Natural killer cell (primary cell): ENCODE measurements around the gene TAPBPL. TPM values are rescaled to one million over a fixed set of nuclear protein-coding genes. Genes with fewer than 3 reads are reported as not detected.
A peak's percentile ranks its signal among the peaks of the same experiment; 100 is the strongest.

ENCODE experiments used
- ATAC-seq, 3 donors: fragments of 150-1000 bp in 2 of 3; fragments of 200-7000 bp in 1 of 3; cut with Tn5 transposase; 1 replicate in 1 of 3; 2 replicates in 2 of 3; pipeline ENCODE4 v1.10.0; 2021; ENCODE audit warnings: mild to moderate bottlenecking in 2 of 3, moderate library complexity in 2 of 3
- DNase-seq, 2 donors: peaks; one replicate each; pipeline versions ENCODE4 v3.0.0 to v3.0.0-alpha.2; 2013 to 2021; ENCODE audit warnings: mixed read lengths in 1 of 2
- H3K27ac ChIP-seq: one replicate; pipeline ENCODE4 v1.5.1; 2013; ENCODE audit warnings: mild to moderate bottlenecking, low read length
- H3K27me3 ChIP-seq: one replicate; pipeline ENCODE4 v1.6.1; 2013; ENCODE audit warnings: low read length; ENCODE audit not compliant: control insufficient read depth, insufficient read depth
- H3K36me3 ChIP-seq: one replicate; pipeline ENCODE4 v1.6.1; 2013; ENCODE audit warnings: low read length; ENCODE audit not compliant: control insufficient read depth, insufficient read depth
- H3K4me1 ChIP-seq: one replicate; pipeline ENCODE4 v1.6.1; 2013; ENCODE audit warnings: low read length; ENCODE audit not compliant: control insufficient read depth, insufficient read depth
- H3K4me3 ChIP-seq: one replicate; pipeline ENCODE4 v1.5.1; 2013; ENCODE audit warnings: low read length
- H3K9me3 ChIP-seq: one replicate; pipeline ENCODE4 v1.6.1; 2013; ENCODE audit warnings: low read length; ENCODE audit not compliant: control insufficient read depth, insufficient read depth
- H3K27ac Mint-ChIP-seq, 2 donors: one replicate each; pipeline ENCODE4 v1.8.0; 2022; ENCODE audit warnings: mild to moderate bottlenecking in 2 of 2, mixed read lengths in 2 of 2, moderate library complexity in 1 of 2
- H3K27me3 Mint-ChIP-seq, 2 donors: one replicate each; pipeline ENCODE4 v1.8.0; 2022; ENCODE audit warnings: low read depth in 2 of 2, mixed read lengths in 2 of 2
- H3K36me3 Mint-ChIP-seq: one replicate; pipeline ENCODE4 v1.8.0; 2022; ENCODE audit warnings: mixed read lengths
- H3K4me1 Mint-ChIP-seq, 2 donors: one replicate each; pipeline ENCODE4 v1.8.0; 2022; ENCODE audit warnings: mixed read lengths in 2 of 2
- H3K4me3 Mint-ChIP-seq: one replicate; pipeline ENCODE4 v1.8.0; 2022; ENCODE audit warnings: mild to moderate bottlenecking, moderate library complexity, mixed read lengths
- H3K9me3 Mint-ChIP-seq, 2 donors: one replicate each; pipeline ENCODE4 v1.8.0; 2022; ENCODE audit warnings: mixed read lengths in 2 of 2
- WGBS: methylation state at CpG from one replicate; pipeline ENCODE4 v1.1.7; 2013; ENCODE audit warnings: missing lambda C conversion rate; ENCODE audit not compliant: insufficient coverage; 5-methylcytosine and 5-hydroxymethylcytosine counted together
- intact Hi-C: fragments of 100-400 bp; cut with micrococcal nuclease; formaldehyde crosslinking; loops from one replicate; pipeline ENCODE4 v1.14.2; 2022
- total RNA-seq, 4 donors: library from RNA; stranded (reverse); fragments of 120-200 nt in 1 of 4; gene quantifications; one replicate each; pipeline versions ENCODE4 v1.2.3 to v1.2.4, GENCODE V29; 2013 to 2022
- TF ChIP-seq, protein P1 (sequence below): fragments of 200-600 bp; IDR thresholded peaks from one replicate; pipeline ENCODE4 v1.8.0; 2022; ENCODE audit warnings: antibody characterized with exemption

TAPBPL gene
- total RNA-seq, 3 donors from 2014 or later (not counting 1 experiment from before 2014, with no cell fraction given): 43.0 to 51.4 (median 46.9) TPM

GRCh38 chr12:6430124-6430989, 21.5 kb upstream of the TAPBPL start:
- WGBS: 32% methylated on average over 16 of the region's 19 CpGs
- no peak overlapping the region for H3K27ac ChIP-seq
- ATAC-seq (peak; percentile 46 to 58 (median 56)), DNase-seq (peak; percentile 32 to 41)
- H3K4me1 ChIP-seq: peaks cover 32% of the 10 kb centered on the region
- peak overlapping the region; percentile 56 for H3K4me3 Mint-ChIP-seq
- peaks cover 14 to 38% of the 10 kb centered on the region in 2 donors for H3K4me1 Mint-ChIP-seq
- no peaks in the 10 kb centered on the region for H3K9me3 ChIP-seq
- H3K36me3 Mint-ChIP-seq: no peaks in the 10 kb centered on the region
- TF ChIP-seq, protein P1, sequence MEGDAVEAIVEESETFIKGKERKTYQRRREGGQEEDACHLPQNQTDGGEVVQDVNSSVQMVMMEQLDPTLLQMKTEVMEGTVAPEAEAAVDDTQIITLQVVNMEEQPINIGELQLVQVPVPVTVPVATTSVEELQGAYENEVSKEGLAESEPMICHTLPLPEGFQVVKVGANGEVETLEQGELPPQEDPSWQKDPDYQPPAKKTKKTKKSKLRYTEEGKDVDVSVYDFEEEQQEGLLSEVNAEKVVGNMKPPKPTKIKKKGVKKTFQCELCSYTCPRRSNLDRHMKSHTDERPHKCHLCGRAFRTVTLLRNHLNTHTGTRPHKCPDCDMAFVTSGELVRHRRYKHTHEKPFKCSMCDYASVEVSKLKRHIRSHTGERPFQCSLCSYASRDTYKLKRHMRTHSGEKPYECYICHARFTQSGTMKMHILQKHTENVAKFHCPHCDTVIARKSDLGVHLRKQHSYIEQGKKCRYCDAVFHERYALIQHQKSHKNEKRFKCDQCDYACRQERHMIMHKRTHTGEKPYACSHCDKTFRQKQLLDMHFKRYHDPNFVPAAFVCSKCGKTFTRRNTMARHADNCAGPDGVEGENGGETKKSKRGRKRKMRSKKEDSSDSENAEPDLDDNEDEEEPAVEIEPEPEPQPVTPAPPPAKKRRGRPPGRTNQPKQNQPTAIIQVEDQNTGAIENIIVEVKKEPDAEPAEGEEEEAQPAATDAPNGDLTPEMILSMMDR: no peak
- H3K27me3 ChIP-seq: no peaks in the 10 kb centered on the region
- no peaks in the 10 kb centered on the region for H3K36me3 ChIP-seq
- H3K4me3 ChIP-seq: no peak overlapping the region
- H3K9me3 Mint-ChIP-seq: no peaks in the 10 kb centered on the region
- H3K27ac Mint-ChIP-seq: peak overlapping the region in 1 of 2 donors; percentile 76
- intact Hi-C loops: no loop called here
- no peaks in the 10 kb centered on the region for H3K27me3 Mint-ChIP-seq

DNA sequence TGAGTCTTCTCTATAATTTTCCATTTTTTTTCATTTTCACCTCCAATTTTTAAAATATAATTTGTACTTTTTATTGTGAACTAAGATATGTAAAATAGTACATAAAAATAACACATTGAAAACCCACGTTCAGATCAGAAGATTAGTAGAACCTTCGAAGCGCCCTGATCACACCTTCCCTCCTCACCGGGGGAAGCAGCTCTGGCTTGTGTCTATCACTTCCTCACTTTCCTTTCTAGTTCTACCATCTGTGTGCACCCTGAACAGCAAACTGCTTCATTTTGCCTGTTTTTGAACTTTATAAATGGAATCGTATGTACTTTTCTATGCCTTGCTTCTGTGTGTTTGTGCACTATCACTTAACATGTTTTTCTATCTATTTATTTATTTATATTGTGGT, 18.9 kb upstream of the TAPBPL start:
- Mint-ChIP-seq H3K27ac (peak overlapping the region in 1 of 2 donors; percentile 79), H3K36me3 (no peaks in the 10 kb centered on the region), H3K4me1 (peaks cover 14 to 21% of the 10 kb centered on the region in 2 donors), H3K4me3 (no peak overlapping the region), H3K9me3 (no peaks in the 10 kb centered on the region), H3K27me3 (no peaks in the 10 kb centered on the region)
- Histone ChIP-seq H3K27me3 (no peaks in the 10 kb centered on the region), H3K27ac (no peak overlapping the region), H3K4me3 (no peak overlapping the region), H3K9me3 (no peaks in the 10 kb centered on the region), H3K4me1 (peaks cover 8% of the 10 kb centered on the region), H3K36me3 (no peaks in the 10 kb centered on the region)
- WGBS: 23% methylated on average over 4 of the region's 5 CpGs
- intact Hi-C loops: no loop called here
- TF ChIP-seq, protein P1: no peak
- peak in 1 of 2 donors; percentile 62 for DNase-seq
- ATAC-seq: peak in 1 of 3 donors; percentile 54

GRCh38 chr12:6434205-6435140, 17.4 kb upstream of the TAPBPL start:
- H3K9me3 Mint-ChIP-seq: no peaks in the 10 kb centered on the region
- peaks cover 14 to 21% of the 10 kb centered on the region in 2 donors for H3K4me1 Mint-ChIP-seq
- no peak overlapping the region for H3K4me3 Mint-ChIP-seq
- ATAC-seq (no peak), DNase-seq (peak in 1 of 2 donors; percentile 73)
- no peaks in the 10 kb centered on the region for H3K36me3 Mint-ChIP-seq
- TF ChIP-seq, protein P1: no peak
- Histone ChIP-seq H3K36me3 (no peaks in the 10 kb centered on the region), H3K27me3 (no peaks in the 10 kb centered on the region), H3K4me1 (peaks cover 8% of the 10 kb centered on the region), H3K27ac (no peak overlapping the region), H3K9me3 (no peaks in the 10 kb centered on the region), H3K4me3 (no peak overlapping the region)
- H3K27me3 Mint-ChIP-seq: no peaks in the 10 kb centered on the region
- no peak overlapping the region for H3K27ac Mint-ChIP-seq
- intact Hi-C loops: no loop called here
- WGBS: 88% methylated on average over 17 of the region's 17 CpGs
